Fibroblast of skin of scalp (primary cell): Measurements from ENCODE around the gene IQCH.

Source experiments
- DNase-seq: peaks from one replicate; pipeline ENCODE4 v3.0.0-alpha.2; 2013

IQCH gene

GRCh38 chr15:67537771-67538170, 283.2 kb downstream of the IQCH start:
- no peak for DNase-seq

- DNase-seq, result peak; percentile 79
Observed at GRCh38 chr15:67542420-67543347, 288.1 kb downstream of the IQCH start, which contains the start of gene MAP2K5. TSS of gene MAP2K5 (plus strand) at chr15:67542703. CDS start at chr15:67543336, 633 bp downstream.

- no peak for DNase-seq
Observed at GRCh38 chr15:67543348-67543718, 288.7 kb downstream of the IQCH start.

- DNase-seq, result no peak
Observed at GRCh38 chr15:67544475-67544874, 289.9 kb downstream of the IQCH start.

GRCh38 chr15:67545864-67546263, 291.3 kb downstream of the IQCH start:
- no peak for DNase-seq

- DNase-seq, result no peak
Observed at GRCh38 chr15:67547064-67547463, 292.5 kb downstream of the IQCH start.

- DNase-seq, result no peak
Observed at GRCh38 chr15:67547836-67548235, 293.2 kb downstream of the IQCH start.

GRCh38 chr15:67548236-67548852, 293.8 kb downstream of the IQCH start:
- peak; percentile 38 for DNase-seq

- DNase-seq, result peak; percentile 71
Observed at GRCh38 chr15:67548862-67549651, 294.5 kb downstream of the IQCH start.

GRCh38 chr15:67549736-67550135, 295.1 kb downstream of the IQCH start:
- peak; percentile 38 for DNase-seq

GRCh38 chr15:67550522-67550921, 295.9 kb downstream of the IQCH start:
- DNase-seq, result no peak

- no peak for DNase-seq
Observed at GRCh38 chr15:67551207-67551743, 296.7 kb downstream of the IQCH start.
